Activated CD8-positive, alpha-beta memory T cell treated with anti-CD3 and anti-CD28 coated beads, Interleukin-2, amount 50 U/mL, for 48 hours (primary cell): ENCODE results near the gene MMP26.
"Not testable (repeated sequence)": the region's sequence is repeated elsewhere in the genome, so short reads cannot be mapped to it uniquely, and the experiment has no call there.

Source experiments
- DNase-seq: peaks from one replicate; pipeline ENCODE4 v3.0.0-alpha.2; 2020

MMP26 gene

DNA sequence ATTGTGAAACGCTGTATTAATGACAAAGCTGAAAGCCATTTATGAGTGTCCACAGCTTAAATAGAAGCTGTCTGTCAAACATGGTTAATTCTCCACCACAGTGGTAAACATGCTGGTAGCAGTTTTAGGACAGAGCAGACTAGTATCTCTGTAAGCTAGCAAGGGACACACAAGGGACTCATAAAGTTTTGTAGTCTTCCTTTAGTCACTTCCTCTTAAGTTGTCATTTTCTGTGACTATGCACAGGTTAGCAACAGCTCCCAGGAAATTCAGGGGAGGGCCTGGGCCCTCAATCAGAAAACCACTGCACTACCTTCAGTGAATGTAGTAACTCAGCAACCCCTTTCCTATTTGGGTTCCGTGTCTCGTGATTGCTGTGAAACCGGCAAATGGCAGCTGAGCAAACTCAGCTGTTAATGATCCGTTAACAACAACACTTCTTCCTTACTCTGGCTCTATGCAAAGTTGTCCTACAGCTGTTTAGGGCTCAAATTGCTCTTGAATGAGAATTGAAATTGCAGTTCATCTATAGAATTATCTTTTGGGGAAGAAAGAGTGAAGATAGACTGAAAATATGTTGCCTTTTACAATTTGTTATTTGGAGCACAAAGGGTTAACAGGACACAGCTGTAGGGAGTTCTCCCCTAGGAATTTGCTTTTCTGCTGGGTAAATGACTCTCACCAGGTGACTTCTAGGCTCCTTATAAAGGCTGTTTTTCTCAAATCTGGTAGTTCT is at the start of gene MMP26:
TSS of gene MMP26 (plus strand) at position 731 of the 736 bp plus-strand sequence.
- no peak for DNase-seq

DNA sequence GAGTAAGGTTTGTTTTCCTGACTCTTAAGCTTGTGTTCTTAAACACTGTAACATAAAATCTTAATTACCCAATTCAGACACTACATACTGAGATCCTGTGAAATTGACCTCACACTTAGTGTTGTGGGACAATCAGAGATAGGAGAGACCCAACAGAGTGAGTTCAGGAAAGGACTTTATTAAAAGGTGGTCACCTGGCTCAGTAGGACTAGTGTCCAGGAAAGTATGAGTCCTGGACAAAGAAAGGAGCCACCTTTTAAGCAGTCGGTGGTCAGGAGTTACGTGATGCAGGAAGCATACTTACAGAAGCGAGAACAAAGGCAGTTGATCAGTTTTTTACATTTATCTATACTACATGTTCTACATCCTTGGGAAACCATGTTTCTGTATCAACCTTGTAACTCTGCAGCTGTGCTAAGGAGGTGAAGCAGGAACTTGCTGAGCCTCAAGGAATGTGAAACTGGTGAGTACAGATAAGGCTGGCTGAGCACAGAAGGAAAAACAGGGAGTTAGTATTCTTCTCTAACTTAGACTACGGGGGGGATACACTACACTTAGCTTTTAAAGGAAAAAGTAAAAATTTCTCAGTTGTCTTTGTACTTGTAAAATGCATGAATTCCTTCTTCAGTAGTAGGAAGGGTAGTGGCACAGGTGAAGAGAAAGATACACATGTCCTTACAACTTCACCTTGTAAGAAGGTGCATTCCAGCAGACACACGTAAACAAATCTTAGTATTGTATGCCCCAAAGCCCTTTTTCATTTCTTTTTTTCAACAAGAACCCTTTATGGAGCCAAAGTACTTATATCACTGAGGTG is 45.7 kb upstream of the MMP26 start:
- no peak for DNase-seq

DNA sequence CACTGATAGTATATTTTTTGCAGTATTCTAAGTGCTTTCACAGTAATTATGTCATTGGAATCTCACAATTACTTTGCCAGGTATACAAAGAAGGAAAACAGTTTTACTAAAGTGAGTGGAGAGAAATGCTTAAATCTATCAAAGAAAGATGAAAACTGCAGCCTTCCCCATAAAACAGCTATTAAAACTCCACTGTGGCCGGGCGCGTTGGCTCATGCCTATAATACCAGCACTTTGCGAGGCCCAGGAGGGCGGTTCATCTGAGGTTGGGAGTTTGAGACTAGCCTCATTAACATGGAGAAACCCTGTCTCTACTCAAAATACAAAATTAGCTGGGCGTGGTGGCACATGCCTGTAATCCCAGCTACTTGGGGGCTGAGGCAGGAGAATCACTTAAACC is 41.7 kb upstream of the MMP26 start:
- DNase-seq, result no peak

DNA sequence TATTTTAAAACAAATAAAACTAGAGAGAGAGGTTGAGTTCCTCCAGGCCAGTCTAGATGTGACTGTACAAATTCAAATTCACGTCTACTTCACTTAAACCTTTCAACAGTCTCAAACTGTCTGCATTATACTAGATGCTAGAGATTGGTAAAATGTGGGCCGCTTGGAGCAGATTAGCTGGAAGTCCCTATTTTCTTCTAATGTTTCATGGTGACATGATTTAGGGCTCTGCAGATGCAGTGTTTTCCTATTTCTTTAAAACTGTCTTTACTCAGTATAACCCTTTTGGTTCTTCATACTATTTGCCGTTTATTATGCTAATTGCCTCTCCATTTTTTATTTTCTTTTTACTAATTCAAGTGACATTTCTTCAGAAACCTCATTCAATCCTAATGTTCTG is 40.4 kb upstream of the MMP26 start:
- DNase-seq, result no peak

DNA sequence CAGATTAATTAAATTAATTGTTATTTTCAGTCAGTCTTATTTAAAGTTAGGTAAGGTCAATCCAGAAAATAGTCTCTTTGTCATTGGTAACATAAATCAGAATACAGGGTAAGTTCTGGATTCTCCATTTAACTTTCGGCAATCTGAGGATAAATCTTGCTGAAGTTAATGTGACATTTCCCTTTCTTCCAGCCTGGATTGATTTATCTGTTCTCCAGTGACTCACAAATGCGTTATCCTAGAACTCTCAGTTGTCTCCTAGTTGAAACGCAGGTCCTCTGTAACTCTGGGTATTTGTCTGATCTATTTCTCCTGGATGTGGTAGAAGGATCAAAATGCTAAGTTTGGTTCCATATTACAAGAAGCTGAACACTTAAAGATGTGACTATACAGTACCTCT is 39.8 kb upstream of the MMP26 start:
- no peak for DNase-seq

DNA sequence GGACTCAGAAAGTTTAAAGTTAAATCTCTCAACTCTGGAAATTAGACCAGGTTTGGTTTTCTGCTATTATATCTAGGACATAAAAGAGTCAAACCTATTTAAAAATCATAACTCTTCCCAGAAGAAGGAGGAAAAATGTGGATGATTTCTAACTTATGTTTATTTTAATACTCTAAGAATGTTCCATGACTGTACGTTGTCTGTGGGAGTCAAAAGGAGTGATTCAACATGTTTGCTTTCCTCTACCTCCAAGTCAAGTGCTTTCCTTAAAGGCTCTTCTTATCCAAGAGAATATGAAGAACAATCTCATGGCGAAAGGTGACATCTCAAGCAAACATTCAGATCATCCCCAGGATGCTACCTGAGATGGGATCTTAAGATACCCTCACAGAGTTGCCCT is 39.2 kb upstream of the MMP26 start:
- DNase-seq, result no peak

DNA sequence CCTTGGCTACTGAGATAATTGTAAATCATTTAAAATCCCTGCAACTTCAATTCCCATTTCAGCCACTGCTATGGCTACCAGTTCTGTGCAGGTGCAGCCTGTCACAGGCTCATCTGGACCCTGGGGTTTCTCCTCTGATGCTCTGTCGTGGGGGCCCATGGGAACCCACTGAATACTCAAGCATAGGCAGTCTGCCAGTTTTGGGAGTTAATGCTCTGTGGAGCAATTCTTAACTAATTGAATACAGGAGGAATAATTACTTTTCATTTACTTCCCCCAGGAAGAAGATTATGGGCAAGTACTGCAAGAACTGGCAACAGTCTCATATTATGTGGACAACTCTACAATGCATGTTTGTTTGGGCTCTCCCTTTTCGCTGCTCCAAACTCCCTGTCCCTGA is 32.8 kb upstream of the MMP26 start:
- no peak for DNase-seq

DNA sequence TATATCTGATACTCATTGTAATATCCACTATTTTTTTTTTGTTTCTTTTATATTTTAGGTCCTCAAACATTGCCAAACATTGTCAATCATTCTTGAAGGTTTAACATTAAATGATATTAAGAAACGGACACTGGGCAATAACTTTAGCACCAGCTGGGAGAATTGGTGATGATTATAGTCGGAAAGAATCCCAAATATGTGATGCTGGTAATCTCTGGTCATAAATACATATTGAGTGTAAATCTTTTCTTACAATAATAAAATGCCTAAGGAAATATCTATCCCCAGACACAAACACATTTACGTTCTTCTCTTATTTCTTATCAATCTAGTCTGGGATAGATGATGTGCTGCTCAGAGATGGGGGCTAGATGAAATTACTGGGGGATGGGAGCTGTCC is 32.1 kb upstream of the MMP26 start:
- DNase-seq, result no peak

DNA sequence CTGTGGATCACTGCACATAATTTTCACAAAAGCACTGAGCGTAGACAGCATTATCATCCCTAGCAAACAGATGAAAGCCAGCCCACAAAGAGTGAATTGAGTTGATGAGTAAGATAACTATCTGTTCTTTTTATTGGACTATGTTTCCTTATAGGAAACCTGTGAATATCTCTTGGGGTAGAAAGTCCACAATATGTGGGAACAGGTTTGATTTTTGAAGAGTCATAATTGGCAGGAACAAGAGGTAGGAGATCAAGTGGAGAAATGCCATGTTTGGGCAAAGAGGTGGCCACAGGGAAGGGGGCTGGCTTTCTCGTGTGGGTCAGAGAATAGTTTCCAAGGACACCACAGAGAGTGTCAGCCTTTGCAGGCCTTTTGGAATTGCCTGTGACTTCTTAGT is 30.8 kb upstream of the MMP26 start:
- no peak for DNase-seq

DNA sequence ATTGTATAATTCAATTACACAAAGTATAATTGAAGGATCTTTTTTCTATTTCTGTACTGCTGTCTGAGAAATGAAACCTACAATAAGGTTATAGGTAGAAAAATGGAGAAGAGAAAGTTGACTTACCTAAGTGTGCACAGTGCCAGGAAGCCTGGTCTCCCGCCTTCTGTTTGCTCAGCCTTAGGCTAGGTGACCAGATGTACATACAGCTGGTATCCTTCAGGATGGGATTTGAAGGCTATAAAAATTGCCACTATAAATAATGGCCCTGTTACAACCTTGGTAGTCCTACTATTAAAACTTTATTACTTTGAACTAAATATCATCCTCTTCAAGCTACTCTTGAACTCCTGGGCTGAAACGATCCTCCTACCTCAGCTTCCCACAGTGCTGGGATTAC is 26.6 kb upstream of the MMP26 start:
- no peak for DNase-seq

DNA sequence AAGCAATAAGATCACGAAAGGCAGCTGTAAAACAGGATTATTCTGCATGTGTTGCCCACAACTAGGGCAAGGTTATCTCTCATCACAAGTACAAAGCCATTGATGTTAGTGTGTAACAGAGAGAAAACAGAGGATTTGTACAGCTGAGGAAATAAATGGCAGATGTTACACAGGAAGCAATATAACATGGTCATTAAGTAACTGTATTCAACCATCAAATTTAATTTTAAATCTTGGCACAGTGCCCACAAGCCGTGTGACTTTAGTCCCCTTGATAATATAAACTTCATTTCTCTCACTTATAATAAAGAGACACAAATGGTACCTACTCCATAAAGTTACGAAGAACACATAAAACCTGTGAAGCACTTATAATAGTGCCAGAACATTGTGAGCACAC is 24.2 kb upstream of the MMP26 start:
- no peak for DNase-seq

DNA sequence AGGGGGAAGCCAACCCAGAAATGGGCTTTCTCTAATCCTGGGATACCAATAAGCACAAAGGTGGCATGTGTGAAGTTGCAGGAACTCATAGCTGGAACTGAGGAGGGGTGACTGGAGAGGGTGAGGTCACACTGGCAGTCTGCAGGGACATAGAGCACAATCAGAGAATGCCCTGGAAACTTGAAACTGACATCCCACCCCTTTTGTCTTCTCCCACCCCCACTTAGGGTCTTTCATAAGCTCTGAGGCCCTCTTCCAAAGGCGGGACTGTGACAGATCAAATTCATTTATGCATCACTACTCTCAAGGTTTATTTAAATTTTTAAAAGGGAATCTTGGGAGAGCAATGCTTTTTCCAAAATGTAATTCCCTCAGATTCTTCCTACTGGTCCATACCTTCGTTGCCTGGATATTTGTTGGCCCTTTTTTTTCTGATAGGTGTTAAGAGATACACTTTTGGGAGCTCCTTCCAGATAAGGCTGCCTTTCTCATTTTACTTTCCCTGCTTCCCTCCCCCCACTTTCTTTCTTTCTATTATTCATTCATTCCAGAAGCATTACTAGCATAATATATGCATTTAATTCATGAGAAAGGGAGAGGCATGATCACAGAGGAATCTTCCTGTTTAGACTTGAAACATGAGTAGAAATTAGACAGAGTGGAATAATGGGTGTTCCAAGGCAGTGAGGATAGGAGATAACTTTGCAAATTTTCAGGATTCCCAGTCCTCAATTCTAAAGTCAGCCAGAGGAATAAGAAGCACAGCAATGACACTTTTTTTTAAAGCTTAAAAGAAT is 21.8 kb upstream of the MMP26 start:
- no peak for DNase-seq

DNA sequence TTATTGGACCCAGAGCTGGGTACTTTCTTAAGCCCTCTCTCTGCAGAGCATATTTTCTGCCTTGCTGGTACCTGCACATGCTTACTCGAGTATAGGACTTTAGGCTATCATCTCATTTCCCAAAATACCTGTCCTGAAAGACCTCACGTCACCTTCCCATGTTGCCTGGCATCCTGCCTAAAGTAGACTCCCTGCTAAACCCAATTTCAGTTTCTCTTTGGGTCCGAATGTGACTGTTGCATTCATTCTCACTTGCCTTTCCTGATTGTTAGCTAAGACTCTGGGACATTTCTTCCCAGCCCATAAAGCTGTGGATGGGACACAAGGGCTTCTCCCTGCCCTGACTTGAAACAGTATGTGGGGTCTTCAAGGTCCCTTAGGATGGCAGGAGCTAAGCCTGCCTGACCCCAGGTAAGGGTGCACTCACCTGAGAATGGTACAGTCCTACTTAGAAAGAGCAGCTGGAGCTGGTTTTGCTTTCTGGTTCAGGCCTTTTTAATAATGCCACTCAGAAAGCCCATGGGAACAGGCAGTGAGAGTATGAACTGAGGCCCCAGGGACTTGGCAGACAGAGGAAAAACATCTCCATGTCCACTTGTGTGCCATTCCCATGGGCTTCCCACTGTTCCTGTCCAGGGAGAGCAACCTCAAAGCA is 19.8 kb upstream of the MMP26 start:
- DNase-seq, result no peak

DNA sequence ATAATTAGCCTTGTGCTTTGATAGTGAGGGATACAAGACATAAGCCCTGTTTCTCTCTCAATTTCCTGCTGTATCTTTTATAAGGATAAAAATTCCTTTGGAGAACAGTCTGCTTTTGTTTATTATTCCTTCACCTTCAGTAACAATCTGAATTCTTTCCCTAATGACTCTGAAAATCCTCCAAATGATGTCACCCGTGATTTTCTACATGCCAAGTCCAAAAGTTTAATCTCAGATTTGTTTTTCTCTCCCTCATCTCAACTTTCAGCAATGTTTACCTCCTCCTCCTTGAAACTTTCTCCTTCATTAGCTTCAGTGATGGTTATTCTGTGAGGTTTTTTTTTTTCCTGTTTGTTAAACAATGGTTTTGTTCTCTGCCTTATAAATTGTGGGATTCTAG is 9.1 kb upstream of the MMP26 start:
- DNase-seq, result no peak

DNA sequence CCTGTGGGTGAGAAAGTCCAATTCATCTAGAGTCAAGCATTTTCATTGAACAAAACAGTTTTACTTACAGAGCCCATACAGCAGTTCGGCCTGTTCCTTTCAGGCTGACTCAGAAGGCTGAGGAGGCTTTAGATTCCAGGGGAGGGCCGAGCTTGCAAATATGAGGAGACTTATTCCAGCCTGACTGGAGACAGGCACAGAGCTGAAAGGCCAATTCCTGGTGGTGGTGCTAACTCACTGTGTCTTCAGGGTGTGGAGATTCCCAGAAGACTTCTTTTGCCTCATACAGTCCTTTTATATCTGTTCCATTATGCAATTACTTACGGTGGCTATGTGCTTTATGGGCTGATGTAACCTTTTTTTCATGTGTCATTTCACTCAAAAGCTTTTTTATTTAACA is 7.0 kb upstream of the MMP26 start, which contains the start of gene OR51E2:
TSS of gene OR51E2 (minus strand) at position 269 of the 400 bp plus-strand sequence. CDS start 15,142 bp downstream, outside the sequence.
- no peak for DNase-seq

DNA sequence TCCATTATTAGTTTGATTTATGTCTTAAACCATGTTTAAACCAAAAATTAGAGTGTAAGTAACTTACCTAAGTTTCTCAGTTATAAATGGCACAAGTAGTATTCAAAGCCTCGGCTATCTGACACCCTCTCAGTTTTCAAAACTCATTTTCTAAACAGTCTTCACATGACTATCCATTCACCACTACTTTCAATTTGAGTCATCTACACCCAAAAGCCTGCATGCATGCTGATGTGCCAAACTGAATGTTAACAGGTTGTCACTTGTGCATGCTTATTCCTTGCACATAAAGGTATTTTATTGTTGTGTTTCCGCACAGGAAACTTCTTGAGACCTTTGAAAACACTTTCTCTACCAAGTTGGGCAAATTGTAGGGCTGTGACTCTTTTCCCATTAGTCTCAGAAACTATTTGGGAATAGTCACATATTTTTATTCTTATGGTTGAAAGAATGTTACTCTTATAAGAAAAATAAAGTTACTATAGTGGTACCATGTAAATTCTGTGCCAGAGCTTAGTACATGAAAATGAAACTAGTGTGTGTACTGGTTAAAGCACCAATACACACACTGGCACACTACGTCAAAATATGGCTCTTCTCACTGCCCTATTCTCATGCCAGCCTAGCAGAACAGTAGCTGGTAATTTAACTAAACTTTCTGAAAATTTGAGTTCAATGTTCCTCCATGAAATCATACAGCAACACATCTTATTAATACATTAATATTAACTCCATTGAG is 4.7 kb upstream of the MMP26 start:
- no peak for DNase-seq

DNA sequence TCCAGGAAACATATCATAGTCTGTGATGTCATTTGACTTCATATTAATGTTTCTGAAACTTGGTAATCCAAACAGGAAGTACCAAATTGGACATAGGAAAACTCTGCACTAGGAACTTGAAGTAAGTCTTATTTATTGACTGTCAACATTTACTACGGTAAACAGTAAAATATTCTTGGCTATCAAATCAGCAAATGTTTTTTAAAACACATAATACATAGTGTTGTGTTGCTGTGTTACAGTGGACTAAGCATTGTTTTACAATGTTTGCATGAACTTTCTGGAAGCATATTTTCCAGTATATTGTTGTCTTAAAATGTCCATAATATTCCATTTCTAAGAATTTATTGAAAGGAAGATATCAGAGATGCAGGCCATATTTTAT is 4.2 kb upstream of the MMP26 start:
- DNase-seq, result no peak

DNA sequence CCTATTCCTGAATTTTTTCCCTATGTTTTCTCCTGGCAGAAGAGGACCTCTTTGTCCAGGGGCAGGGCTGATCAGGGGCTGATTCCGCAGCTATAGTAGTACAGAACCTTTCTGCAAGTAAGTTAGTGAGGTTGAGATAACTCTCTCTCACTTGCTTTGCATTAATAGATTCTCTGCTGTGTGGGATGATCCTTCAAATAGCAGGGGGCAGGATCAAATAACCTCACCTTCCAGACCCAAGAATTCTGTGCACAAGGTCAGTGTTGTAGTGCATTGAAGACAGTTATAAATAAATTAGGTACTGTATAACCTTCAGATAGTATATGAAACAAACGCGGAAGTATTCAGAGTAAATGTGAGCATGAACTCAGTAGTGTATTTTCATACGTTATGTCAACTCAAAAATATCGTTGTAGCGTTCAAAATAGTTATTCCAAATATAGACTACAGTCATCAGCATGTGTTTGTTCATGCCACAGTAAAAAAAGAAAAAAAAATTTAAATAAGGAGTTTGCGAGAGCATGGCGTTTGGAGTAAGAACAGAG is 278 bp downstream of the MMP26 start:
- DNase-seq, result no peak

DNA sequence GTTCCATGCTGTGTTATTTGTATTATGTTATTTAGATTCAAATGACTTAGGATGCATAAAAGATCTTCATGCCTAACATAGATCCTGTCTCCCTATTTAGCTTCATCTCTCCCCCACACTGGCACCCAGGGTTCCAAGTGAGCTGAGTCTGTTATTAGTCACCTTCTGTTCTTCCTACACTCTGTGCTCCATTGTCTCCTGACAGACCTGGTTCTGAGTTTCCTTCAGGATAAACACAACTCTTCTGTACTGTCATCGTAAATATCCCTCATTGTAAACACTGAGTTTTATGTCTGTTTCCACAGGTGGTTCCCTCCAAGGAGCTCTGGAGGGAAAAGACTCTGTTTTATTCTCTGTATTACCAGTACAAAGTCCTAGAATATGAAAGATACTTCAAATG is 8.7 kb downstream of the MMP26 start:
- no peak for DNase-seq

DNA sequence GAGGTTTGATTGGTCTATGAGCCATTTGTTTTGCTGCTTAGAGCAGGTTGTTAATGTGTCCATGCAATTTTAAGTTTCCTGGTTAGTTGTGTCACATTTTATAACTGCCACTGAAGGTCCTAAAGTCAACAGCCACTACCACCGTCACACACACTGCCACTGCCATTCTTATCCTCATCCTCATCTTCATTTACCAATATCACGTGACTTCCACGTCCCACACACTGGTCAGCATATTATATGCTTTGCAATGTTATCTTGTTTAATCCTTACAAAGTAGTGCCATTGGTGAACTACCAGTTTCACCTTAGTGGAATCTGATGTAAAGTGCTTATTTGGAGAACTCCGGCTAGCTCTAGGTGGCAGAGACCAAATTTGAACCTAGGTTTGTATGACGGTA is 9.7 kb downstream of the MMP26 start:
- no peak for DNase-seq

DNA sequence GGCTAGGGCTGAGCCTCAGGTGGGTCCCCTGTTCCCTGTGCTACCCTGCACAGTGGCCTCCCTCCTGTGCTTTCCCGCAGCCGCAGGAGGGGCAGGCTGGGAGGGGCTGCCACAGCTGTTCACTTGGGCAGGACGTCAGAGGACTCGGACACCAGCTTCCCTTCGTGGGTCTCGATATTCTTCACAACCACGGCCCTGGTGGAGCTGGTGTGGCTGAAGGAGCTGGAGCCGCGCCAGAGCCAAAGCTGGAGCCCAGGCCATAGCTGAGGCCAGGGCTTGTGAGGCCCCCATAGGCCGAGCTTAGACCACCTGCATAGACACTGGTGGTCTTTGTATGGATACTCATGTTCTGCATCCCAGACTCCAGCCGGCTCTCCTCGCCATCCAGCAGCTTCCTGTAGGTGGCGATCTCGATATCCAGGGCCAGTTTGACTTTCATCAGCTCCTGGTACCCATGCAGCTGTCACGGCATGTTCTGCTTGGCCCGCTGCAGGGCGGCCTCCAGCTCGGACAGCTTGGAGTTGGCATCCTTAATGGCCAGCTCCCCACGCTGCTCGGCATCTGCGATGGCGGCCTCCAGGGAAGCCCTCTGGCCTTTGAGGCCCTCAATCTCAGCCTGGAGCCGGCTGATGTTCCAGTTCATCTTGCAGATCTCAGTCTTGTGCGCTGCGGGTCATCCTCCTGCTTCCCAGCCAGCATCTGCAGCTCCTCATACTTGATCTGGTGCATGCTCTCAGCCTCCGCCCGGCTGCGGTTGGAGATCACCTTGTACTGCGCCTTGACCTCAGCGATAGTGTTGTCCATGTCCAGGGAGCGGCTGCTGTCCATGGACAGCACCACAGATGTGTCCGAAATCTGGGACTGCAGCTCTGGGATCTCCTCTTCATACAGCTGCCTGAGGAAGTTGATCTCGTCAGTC is 18.3 kb downstream of the MMP26 start:
- DNase-seq, result not testable (repeated sequence)
